WTC11 (cell line): ENCODE data around the gene FANCE. TPM values are rescaled to one million over a fixed set of nuclear protein-coding genes. Genes with fewer than 3 reads are reported as not detected.
A peak's percentile ranks its signal among the peaks of the same experiment; 100 is the strongest.

ENCODE experiments used
- ATAC-seq: fragments of 200-7000 bp; cut with Tn5 transposase; 2 replicates; pipeline ENCODE4 v1.10.0; 2021; ENCODE audit warnings: mild to moderate bottlenecking, moderate library complexity
- CTCF ChIA-PET: fragments of 300-600 bp; sonication (Branson Sonifier 250); formaldehyde crosslinking; loops from one replicate; lab custom pipeline; 2021; ENCODE audit warnings: antibody characterized with exemption; lab: Charles Lee
- POLR2A ChIA-PET: fragments of 350-600 bp; sonication (Branson Sonifier 250); formaldehyde crosslinking; loops from one replicate; lab custom pipeline; 2021; ENCODE audit warnings: antibody characterized with exemption; lab: Charles Lee
- DNase-seq: peaks from one replicate; pipeline ENCODE4 v3.0.0; 2021; ENCODE audit warnings: low spot score
- H3K27ac Mint-ChIP-seq: 2 replicates; pipeline ENCODE4 v1.8.0; 2021; ENCODE audit warnings: mixed read lengths
- H3K27me3 Mint-ChIP-seq: 2 replicates; pipeline ENCODE4 v1.8.0; 2021; ENCODE audit warnings: low read depth, mild to moderate bottlenecking, moderate library complexity, mixed read lengths
- H3K36me3 Mint-ChIP-seq: 2 replicates; pipeline ENCODE4 v1.8.0; 2021; ENCODE audit warnings: mixed read lengths
- H3K4me1 Mint-ChIP-seq: 2 replicates; pipeline ENCODE4 v1.8.0; 2022; ENCODE audit warnings: mixed read lengths
- H3K4me3 Mint-ChIP-seq: 2 replicates; pipeline ENCODE4 v1.8.0; 2021; ENCODE audit warnings: mild to moderate bottlenecking, moderate library complexity, mixed read lengths
- H3K9me3 Mint-ChIP-seq: 2 replicates; pipeline ENCODE4 v1.8.0; 2021; ENCODE audit warnings: mixed read lengths
- EMX1 ChIP-seq: fragments of 250-450 bp; sonication (Bioruptor Pico); IDR thresholded peaks from 2 replicates; pipeline ENCODE4 v1.8.0; 2021; ENCODE audit warnings: mild to moderate bottlenecking
- FOXJ3 ChIP-seq: sonication (generic); formaldehyde crosslinking; IDR thresholded peaks from 2 replicates; pipeline ENCODE4 v1.9.0; 2021; ENCODE audit warnings: missing genetic modification reagents, mild to moderate bottlenecking, borderline replicate concordance
- FOXP1 ChIP-seq: sonication (generic); formaldehyde crosslinking; IDR thresholded peaks from 2 replicates; pipeline ENCODE4 v1.8.0; 2022; ENCODE audit warnings: missing genetic modification reagents, mild to moderate bottlenecking, moderate library complexity, borderline replicate concordance
- MXD4 ChIP-seq: fragments of 250-450 bp; sonication (Bioruptor Pico); IDR thresholded peaks from 2 replicates; pipeline ENCODE4 v1.8.0; 2021; ENCODE audit warnings: mild to moderate bottlenecking, moderate library complexity, borderline replicate concordance
- NFYB ChIP-seq: sonication (generic); formaldehyde crosslinking; conservative IDR thresholded peaks from 2 replicates; pipeline ENCODE4 v1.8.0; 2022; ENCODE audit warnings: low read depth, missing genetic modification reagents
- RORB ChIP-seq: fragments of 250-450 bp; sonication (Bioruptor Pico); IDR thresholded peaks from 2 replicates; pipeline ENCODE4 v1.9.0; 2021; ENCODE audit warnings: mild to moderate bottlenecking
- TEAD1 ChIP-seq: sonication (generic); formaldehyde crosslinking; IDR thresholded peaks from 2 replicates; pipeline ENCODE4 v1.8.0; 2022; ENCODE audit warnings: mild to moderate bottlenecking, missing genetic modification reagents
- ZBTB21 ChIP-seq: sonication (generic); formaldehyde crosslinking; IDR thresholded peaks from 2 replicates; pipeline ENCODE4 v1.8.1; 2023; ENCODE audit warnings: mild to moderate bottlenecking, missing genetic modification reagents, borderline replicate concordance
- ZNF138 ChIP-seq: sonication (generic); formaldehyde crosslinking; conservative IDR thresholded peaks from 2 replicates; pipeline ENCODE4 v1.8.1; 2022; ENCODE audit warnings: mild to moderate bottlenecking, moderate library complexity, missing genetic modification reagents
- ZNF416 ChIP-seq: fragments of 250-450 bp; sonication (Bioruptor Pico); IDR thresholded peaks from 2 replicates; pipeline ENCODE4 v1.9.0; 2021; ENCODE audit warnings: mild to moderate bottlenecking, inconsistent platforms
- total RNA-seq: library from RNA; stranded (reverse); gene quantifications from 3 replicates; pipeline ENCODE4 v1.2.3, GENCODE V29; 2021
- TF ChIP-seq, protein P1 (sequence below): fragments of 250-450 bp; sonication (Bioruptor Pico); IDR thresholded peaks from 2 replicates; pipeline ENCODE4 v1.9.0; 2021; ENCODE audit warnings: mild to moderate bottlenecking, borderline replicate concordance
- TF ChIP-seq, protein P2 (sequence below): sonication (generic); formaldehyde crosslinking; IDR thresholded peaks from 2 replicates; pipeline ENCODE4 v1.8.0; 2023; ENCODE audit warnings: mild to moderate bottlenecking, missing genetic modification reagents
- TF ChIP-seq, protein P3 (sequence below): fragments of 250-450 bp; sonication (Bioruptor Pico); IDR thresholded peaks from 2 replicates; pipeline ENCODE4 v2.1.2; 2022; ENCODE audit warnings: mild to moderate bottlenecking, moderate library complexity

The FANCE gene
- total RNA-seq, 1 experiment from 2014 or later = 22.3 TPM

GRCh38 chr6:35425284-35425683 lies 26.9 kb upstream of the FANCE start:
- Mint-ChIP-seq H3K36me3 (peaks cover 25% of the 10 kb centered on the region), H3K27ac (no peak overlapping the region), H3K27me3 (no peaks in the 10 kb centered on the region)
- no peak for ATAC-seq
- CTCF ChIA-PET = interaction anchor here (4.1 kb wide), 1 partner anchor 10 kb away, joined by 33 read pairs; no protein-coding TSS in a partner anchor
- TF ChIP-seq FOXP1 (CRISPR knock-in tag) = no peak
- TF ChIP-seq ZNF416 = no peak
- no peak for TF ChIP-seq MXD4
- TF ChIP-seq ZBTB21 (CRISPR knock-in tag) = no peak
- TF ChIP-seq TEAD1 (CRISPR knock-in tag) = no peak
- no peak for TF ChIP-seq RORB (CRISPR knock-in tag)
- TF ChIP-seq, all 79 proteins: peak for 0
- Mint-ChIP-seq H3K9me3 (peaks cover 18% of the 10 kb centered on the region), H3K4me3 (no peak overlapping the region), H3K4me1 (peaks cover 23% of the 10 kb centered on the region)
- POLR2A ChIA-PET = no interaction called here
- DNase-seq = no peak

- Mint-ChIP-seq H3K27ac (peak overlapping the region; percentile 55), H3K4me3 (no peak overlapping the region)
- CTCF ChIA-PET = interaction anchor here (2.0 to 4.1 kb wide), 2 partner anchors 10 to 42 kb away, joined by 6 to 33 read pairs; partner anchors contain the start of gene RPL10A
Measured at GRCh38 chr6:35426074-35426473, 26.1 kb upstream of the FANCE start.

More at GRCh38 chr6:35426074-35426473, 26.1 kb upstream of the FANCE start:
- Mint-ChIP-seq H3K36me3 (peaks cover 25% of the 10 kb centered on the region), H3K27me3 (no peaks in the 10 kb centered on the region), H3K9me3 (peaks cover 20% of the 10 kb centered on the region), H3K4me1 (peaks cover 23% of the 10 kb centered on the region)
- POLR2A ChIA-PET = no interaction called here
- ATAC-seq = no peak
- DNase-seq = no peak
- TF ChIP-seq ZBTB21 (CRISPR knock-in tag) (no peak), FOXJ3 (no peak), NFYB (CRISPR knock-in tag) (no peak), ZNF138 (no peak), RORB (CRISPR knock-in tag) (no peak), EMX1 (no peak), ZNF416 (no peak)
- TF ChIP-seq, protein P1, sequence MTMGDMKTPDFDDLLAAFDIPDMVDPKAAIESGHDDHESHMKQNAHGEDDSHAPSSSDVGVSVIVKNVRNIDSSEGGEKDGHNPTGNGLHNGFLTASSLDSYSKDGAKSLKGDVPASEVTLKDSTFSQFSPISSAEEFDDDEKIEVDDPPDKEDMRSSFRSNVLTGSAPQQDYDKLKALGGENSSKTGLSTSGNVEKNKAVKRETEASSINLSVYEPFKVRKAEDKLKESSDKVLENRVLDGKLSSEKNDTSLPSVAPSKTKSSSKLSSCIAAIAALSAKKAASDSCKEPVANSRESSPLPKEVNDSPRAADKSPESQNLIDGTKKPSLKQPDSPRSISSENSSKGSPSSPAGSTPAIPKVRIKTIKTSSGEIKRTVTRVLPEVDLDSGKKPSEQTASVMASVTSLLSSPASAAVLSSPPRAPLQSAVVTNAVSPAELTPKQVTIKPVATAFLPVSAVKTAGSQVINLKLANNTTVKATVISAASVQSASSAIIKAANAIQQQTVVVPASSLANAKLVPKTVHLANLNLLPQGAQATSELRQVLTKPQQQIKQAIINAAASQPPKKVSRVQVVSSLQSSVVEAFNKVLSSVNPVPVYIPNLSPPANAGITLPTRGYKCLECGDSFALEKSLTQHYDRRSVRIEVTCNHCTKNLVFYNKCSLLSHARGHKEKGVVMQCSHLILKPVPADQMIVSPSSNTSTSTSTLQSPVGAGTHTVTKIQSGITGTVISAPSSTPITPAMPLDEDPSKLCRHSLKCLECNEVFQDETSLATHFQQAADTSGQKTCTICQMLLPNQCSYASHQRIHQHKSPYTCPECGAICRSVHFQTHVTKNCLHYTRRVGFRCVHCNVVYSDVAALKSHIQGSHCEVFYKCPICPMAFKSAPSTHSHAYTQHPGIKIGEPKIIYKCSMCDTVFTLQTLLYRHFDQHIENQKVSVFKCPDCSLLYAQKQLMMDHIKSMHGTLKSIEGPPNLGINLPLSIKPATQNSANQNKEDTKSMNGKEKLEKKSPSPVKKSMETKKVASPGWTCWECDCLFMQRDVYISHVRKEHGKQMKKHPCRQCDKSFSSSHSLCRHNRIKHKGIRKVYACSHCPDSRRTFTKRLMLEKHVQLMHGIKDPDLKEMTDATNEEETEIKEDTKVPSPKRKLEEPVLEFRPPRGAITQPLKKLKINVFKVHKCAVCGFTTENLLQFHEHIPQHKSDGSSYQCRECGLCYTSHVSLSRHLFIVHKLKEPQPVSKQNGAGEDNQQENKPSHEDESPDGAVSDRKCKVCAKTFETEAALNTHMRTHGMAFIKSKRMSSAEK (CRISPR knock-in tag) = no peak
- TF ChIP-seq, protein P2, sequence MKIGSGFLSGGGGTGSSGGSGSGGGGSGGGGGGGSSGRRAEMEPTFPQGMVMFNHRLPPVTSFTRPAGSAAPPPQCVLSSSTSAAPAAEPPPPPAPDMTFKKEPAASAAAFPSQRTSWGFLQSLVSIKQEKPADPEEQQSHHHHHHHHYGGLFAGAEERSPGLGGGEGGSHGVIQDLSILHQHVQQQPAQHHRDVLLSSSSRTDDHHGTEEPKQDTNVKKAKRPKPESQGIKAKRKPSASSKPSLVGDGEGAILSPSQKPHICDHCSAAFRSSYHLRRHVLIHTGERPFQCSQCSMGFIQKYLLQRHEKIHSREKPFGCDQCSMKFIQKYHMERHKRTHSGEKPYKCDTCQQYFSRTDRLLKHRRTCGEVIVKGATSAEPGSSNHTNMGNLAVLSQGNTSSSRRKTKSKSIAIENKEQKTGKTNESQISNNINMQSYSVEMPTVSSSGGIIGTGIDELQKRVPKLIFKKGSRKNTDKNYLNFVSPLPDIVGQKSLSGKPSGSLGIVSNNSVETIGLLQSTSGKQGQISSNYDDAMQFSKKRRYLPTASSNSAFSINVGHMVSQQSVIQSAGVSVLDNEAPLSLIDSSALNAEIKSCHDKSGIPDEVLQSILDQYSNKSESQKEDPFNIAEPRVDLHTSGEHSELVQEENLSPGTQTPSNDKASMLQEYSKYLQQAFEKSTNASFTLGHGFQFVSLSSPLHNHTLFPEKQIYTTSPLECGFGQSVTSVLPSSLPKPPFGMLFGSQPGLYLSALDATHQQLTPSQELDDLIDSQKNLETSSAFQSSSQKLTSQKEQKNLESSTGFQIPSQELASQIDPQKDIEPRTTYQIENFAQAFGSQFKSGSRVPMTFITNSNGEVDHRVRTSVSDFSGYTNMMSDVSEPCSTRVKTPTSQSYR (CRISPR knock-in tag) = no peak
- TF ChIP-seq, protein P3, sequence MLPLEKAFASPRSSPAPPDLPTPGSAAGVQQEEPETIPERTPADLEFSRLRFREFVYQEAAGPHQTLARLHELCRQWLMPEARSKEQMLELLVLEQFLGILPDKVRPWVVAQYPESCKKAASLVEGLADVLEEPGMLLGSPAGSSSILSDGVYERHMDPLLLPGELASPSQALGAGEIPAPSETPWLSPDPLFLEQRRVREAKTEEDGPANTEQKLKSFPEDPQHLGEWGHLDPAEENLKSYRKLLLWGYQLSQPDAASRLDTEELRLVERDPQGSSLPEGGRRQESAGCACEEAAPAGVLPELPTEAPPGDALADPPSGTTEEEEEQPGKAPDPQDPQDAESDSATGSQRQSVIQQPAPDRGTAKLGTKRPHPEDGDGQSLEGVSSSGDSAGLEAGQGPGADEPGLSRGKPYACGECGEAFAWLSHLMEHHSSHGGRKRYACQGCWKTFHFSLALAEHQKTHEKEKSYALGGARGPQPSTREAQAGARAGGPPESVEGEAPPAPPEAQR (CRISPR knock-in tag) = no peak
